OCI-M2 (cell line): ENCODE data around the gene POLRMT.
"Not testable (repeated sequence)": the region's sequence is repeated elsewhere in the genome, so short reads cannot be mapped to it uniquely, and the experiment has no call there.

Experiments used
- DNase-seq: peaks from one replicate; lab custom pipeline; 2025; ENCODE audit not compliant: unreplicated experiment; lab: John Stamatoyannopoulos, UW

The POLRMT gene

DNA sequence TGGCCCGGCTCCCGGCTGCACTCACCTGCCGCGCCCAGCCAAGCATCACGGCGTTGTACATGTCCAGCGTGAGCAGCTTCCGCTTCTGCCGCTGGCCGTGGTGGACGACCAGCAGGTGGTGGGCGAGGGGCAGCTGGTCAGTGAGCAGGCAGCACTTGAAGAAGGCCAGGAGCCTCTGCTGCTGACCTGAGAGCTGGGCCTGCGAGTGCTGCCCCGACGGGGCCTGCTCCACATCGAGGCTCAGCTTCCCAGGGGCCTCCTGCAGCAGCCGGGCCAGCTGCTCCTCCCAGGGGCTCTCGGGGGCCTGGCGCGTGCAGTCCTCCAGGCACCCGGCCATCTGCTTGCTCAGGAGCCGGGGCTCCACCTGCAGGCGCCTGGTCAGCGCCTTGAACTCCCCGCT, 3.8 kb downstream of the POLRMT start:
- DNase-seq = not testable (repeated sequence)

DNA sequence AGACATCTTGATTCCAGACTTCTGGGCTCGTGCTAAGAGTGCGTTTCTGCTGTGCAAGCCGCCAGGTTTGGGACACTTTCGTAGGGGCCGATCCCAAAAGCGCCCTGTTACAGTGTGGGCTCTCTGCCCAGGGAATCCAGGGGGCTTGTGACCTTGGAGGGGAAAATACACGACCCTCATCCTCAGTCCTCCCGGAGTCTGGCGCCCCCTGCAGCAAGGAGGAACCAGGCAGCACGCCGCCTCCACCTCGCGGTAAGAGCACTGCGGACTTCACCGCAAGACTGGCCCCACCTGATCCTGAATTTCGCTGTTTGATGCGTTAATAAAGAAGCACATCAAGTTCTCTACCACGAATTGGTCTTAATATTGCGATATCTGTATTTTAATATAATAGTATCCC, 5.2 kb downstream of the POLRMT start:
- DNase-seq = no peak

DNA sequence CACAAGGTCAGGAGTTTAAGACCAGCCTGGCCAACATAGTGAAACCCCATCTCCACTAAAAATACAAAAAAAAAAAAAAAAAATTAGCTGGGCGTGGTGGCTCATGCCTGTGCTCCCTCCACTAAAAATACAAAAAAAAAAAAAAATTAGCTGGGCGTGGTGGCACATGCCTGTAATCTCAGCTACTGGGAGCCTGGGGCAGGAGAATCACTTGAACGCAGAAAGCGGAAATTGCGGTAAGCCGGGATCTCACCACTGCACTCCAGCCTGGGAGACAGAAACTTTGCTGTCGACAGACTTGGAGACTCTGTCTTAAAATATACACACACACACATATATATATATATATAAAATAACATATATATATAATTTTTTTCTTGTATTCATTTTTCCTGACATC, 6.8 kb downstream of the POLRMT start:
- DNase-seq = not testable (repeated sequence)

DNA sequence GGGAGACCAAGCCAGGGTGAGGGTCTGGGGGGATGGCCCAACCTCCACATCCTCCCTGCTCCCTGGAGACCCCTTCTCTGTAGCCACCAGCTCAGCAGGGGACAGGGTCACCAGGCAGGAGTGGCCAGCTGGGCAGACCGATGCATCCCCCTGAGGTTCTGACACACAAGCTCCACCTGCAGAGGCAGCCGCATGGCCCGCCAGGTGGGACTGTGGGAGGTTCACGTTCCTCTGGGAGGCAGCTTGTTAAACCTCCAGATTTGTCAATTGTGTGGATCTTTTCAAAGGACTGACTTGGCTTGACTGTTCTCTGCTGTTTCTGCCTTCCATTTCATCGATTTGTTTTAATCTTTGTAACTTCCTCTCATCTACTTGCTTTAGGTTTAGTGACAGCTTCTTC, 8.1 kb downstream of the POLRMT start:
- no peak for DNase-seq

DNA sequence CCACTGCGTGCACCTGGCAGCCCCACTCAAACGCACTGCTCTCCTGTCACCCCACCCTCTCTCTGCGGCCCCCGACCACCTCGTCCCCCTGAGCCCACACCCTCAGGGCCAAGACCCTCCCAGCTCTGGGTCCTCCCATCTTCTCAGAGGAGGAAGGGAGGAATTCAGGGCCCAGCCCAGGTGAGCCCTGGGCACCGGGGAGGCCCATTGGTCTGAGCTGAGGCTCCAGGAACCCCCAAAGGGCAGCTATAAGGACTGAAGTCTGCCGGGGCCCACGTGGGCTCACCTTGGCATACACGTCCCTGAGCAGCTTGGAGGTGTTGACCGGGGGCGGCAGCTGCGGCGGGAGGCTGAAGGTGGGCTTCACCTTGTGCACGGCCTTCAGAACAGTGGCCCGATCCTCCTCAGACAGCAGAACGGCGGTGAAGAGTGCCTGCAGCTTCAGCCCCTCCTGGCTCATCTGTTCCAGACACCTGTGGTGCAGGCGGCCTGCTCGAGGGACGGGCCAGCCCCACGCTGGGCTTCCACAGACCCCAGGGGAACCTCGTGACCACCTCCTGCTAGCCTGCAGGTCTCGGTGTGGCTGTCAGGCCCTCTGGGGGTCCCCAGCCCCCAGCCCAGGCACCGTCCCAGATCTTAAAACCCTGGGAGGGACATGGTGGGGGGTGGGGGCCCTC, 8.8 kb downstream of the POLRMT start:
- no peak for DNase-seq

DNA sequence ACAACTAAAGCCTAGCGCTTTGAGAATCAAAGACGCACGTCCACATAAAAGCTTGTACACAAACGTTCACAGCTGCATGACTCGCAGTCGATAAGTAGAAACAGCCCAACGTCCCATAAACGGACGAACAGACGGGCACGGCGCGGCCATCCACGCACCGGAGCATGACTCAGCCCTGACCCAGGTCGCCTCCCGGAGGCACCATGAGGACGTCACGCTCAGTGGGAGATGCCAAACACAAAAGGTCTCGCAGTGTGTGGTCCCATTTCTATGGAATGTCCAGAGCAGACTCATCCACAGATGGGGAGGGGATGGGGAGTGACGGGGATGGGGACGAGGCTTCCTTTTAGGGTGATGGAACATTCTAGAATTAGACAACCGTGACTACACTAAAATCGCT, 9.4 kb downstream of the POLRMT start:
- no peak for DNase-seq

DNA sequence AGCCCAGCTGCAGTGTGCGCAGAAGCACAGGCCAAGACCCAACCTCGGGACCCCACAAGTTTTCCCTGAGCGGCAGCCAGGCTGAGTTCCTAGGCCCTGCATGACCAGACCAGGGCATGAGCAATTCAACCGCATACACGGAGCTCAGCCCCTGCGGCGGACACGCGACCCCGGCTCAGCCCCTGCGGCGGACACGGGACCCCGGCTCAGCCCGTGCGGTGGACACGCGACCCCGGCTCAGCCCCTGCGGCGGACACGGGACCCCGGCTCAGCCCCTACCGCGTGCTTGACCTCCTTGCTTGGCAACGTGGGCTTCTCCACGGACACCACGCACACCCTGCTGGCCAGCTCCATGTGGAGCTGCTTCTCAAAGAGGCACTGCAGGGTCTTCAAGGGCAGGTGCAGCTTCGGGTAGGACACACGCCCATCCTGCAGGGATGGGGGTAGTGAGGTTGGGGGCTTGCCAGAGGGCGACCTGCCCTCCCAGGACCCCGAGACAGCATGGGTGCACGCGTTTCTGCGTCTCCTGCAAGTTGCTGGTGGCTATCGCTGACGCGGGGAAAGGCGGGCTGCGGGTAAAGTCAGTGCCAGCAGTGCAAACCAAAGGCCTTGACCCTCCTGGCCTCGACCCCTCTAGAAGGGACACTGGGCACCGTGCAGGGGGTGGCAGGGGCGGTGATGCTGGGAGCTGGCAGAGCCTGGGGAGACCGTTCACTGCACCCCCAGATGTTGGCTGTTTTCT, 10.0 kb downstream of the POLRMT start:
- DNase-seq = no peak

DNA sequence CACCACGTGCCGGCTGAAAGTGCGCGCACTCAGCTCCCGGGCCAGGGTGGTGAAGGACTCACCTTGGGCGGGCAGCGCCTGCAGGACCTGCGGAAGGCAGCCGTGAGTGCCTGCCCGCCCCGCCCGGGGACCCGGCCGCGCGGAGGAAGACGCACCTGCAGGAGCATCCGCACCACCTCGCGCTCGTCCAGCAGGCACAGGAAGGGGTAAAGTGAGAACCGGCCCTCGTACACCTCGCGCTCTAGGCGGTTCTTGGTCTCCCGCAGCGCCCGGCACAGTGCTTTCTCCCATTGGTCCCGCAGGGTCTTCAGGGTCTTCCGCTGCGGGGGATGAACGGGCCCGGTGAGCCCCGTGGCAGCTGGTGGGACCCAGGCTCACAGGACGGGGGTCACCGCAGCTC, 10.7 kb downstream of the POLRMT start:
- DNase-seq = no peak

DNA sequence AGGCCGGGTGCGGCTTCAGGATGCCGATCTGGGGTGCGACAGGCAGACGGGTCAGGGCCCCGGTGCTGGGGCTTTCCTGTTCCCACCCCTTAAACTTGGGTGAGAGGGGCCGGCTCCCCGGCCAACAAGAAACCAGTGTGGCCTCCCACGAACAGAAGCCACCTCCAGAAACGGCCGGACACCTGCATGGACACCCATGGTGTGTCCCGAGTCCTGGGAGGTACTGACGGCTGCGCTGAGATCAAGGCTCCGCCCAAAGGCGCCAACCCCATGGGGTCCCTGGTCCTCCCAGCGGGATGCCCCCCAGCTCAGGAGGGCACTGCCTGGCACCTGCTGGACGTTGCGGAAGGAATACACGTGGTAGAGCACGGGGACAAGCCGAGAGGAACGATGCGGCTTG, 11.5 kb downstream of the POLRMT start:
- no peak for DNase-seq

DNA sequence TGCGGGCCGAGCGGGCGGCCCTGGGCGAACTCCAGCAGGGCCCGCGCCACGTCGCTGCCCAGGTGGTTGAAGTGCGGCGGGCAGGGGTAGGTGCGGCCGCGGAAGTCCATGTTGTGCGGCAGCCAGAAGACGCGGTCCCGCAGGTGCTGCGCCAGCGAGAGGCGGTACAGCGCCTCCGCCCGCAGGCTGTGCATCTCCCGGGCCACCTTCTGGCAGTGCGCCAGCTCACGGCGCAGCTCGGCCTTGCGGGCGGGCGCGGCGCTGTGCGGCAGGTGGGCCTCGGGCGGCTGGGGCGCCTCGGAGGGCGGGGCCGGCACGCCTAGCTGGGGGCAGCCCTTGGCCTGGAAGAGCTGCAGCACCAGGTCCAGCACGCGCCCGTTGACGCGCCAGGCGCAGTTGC, 12.1 kb downstream of the POLRMT start:
- DNase-seq = not testable (repeated sequence)

DNA sequence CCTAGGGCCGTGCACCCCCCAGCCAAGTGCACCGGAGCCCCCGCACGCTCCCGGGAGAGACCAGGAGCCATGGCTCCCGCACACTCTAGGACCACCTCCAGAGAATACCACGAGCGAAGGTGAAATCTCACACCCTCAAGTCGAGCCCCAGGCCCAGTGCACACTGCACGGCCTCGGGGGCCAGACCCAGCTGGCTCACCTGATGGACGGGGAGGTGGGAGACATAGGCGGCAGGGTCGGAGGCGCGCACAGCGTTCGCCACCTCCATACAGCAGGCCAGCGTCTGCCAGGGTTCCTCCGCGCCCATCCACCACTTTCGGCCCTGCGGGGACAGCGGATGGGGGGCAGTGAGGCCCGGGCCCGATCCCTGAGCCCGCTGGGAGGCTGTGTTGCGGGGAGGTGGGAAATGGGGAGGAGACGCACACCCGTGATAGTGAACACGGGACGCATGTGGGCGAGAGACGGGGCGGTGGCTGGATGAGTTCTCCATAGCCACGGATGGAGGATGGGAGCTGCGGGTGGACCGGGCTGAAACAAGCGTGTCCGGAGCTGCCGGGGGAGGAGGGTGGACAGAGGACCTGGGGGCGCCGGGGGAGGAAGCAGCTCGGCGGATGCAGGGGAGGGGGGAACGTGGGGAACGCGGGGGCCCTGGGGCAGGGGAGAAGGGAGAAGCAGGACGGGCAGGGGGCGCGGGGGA, 13.0 kb downstream of the POLRMT start:
- no peak for DNase-seq

DNA sequence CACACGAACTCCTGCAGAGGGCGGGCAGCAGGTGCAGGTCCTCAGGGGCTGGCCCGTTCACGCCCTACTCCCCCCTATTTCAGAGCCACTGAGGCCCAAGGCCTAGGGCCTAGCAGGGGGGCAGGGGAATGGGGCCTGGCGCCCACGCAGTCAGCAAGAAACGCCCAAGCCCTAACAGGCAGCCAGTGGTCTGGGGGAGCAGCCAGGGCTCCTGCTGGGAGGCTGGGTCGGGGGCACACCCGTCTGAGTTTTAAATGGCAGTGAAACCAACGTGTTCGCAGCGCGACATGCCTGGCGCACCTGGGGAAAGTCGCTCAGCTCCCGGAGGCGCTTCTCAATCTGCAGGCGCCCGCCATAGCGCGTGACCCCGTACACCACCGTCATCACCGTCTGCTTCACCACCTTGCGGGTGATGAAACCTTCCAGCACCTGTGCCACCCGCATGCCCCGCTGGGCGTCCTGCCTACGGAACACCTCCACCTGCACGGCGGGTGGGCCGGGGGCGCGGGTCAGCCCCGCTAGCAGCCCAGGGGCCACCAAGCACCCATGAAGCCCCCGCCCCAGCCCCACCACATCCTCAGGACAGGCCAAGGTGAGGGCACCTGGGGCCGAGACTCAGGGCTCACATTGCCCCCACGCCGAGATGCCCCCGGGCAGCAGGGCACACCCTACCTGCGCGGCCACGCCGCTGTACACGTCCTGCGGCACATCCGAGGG, 13.9 kb downstream of the POLRMT start:
- no peak for DNase-seq

DNA sequence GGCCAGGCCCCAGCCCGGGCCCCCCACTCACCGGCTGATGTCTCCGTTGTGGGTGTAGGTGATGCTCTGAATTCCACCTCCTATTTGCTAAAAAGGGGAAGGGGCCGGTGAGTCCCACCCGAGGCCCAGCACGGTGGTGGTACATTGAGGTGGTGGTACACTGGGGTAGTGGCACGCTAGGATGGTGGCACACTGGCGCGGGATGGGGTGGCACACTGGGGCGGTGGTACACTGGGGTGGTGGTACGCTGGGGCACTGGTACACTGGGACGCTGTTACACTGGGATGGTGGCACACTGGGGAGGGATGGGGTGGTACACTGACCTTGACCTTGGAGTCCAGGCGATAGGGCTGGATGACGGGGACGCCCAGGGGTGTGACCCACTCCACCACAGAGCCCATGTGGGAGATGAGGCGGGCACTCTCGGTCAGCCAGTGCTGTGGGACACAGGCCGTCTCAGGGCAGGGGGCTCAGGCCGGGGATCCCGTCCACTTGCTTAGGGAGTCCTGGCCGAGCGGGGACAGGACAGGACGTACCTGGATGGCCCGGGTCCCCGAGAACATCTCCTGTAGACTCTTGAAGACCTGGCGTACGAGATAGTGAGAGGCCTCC, 14.6 kb downstream of the POLRMT start:
- DNase-seq = no peak

DNA sequence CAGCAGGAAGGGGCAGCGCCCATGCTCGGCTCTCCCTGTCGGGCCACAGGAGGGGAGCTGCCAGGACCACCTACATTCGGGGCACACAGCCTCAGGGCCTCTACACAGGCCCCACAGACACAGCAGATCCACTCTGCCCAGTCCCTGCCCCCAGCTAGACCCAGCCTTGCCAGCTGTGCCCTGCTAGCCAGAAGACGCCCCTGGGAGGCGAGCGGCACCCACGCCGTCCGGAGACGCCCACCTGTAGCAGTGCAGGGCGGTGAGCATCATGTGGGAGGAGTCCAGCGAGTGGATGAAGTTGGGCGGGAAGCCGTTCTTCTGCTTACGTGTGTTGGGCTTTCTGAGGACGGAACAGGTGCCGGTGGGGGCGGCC, 15.1 kb downstream of the POLRMT start:
- DNase-seq = no peak

DNA sequence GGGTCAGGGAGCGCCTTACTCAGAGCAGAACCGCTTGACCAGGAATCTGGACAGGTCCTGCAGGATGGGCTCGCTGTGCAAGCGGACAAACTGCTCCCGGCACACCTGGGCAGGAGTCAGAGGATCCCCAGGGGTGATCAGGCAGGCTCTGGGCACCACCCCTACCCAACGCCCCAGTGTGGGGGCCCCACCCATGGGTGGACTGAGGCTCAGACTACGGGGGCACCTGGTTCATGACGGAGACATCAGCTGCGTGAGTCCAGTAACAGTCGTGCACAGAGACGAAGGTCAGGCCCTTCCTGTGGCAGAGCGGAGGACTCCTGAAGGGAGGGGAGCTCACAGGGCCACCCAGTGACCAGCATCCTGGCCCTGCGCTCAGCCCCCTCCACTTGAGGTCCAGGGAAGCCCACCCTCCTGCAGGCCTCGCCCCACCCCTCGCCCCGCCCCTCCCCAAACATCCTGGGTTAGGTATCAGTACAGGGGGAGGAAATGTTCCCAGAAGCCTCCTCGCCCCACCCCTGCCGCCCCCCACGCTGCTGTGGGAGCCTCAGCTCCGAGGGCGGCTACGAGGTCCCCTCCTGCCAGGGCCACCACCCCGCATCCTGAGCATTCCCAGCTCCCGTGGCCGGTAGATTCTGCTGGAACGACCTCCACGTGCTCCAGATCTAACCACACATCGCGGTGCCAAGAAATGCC, 15.6 kb downstream of the POLRMT start:
- DNase-seq = no peak

DNA sequence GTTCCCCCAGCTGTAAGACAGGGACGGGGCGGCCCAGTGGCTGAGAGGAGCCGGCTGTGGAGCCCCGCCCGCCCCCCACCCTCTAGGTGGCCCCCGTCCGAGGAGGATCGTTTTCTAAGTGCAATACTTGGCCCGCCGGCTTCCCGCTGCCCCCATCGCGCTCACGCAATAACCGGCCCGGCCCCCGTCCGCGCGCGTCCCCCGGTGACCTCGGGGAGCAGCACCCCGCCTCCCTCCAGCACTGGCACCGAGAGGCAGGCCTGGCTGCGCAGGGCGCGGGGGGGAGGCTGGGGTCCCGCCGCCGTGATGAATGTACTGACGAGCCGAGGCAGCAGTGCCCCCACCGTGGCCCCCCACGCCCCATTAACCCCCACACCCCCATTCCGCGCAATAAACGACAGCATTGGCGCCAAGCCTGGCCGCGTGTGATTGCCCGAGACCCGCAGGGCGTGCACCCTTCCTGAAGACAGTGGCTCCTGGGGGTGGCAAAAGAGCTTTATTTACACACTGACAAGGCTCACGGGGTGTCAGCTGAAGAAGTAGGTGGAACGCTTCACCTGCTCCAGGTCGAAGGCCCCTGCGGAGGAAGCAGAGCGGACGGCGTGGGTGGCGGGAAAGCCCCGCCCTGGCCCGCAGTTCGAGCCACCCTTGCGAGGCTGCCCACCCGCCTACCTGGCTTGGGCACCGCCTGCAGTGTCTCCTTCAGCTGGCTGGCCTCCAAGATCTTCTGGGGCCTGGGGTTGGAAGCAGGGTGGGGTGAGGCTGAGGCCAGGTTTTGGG, 16.4 kb downstream of the POLRMT start:
- DNase-seq = no peak

DNA sequence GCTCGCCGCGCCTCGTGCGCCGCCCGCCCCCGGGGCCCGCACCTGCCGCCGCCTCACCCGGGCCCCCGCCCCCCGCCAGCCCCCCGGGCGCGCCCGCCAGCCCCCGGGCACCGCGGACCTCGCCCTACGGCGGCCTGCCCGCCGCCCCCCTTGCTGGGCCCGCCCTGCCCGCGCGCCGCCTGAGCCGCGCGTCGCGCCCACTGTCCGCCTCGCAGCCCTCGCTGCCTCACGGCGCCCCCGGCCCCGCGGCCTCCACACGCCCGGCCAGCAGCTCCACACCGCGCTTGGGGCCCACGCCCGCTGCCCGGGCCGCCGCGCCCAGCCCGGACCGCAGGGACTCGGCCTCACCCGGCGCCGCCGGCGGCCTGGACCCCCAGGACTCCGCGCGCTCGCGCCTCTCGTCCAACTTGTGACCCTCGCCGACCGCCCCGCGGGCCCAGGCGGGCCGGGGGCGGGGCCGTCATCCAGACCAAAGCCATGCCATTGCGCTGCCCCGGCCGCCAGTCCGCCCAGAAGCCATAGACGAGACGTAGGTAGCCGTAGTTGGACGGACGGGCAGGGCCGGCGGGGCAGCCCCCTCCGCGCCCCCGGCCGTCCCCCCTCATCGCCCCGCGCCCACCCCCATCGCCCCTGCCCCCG, 17.2 kb downstream of the POLRMT start:
- DNase-seq = no peak

DNA sequence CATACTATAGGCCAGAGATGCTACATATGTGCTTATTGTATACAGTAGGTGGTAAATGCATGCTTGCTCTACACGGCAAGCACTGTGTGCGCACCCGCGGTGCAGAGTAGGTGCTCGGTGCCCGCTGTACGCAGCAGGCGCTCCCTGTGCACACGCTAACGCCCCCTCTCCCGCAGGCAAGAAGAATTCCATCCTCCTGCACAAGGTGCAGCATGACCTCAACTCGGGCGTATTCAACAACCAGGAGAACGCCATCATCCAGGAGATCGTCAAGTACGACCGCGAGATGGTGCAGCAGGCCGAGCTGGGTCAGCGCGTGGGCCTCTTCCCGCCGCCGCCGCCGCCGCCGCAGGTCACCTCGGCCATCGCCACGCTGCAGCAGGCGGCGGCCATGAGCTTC, 17.7 kb downstream of the POLRMT start:
- no peak for DNase-seq
